H1 (cell line): ENCODE measurements around the gene BCL2L11. TPM values are rescaled to one million over a fixed set of nuclear protein-coding genes. Genes with fewer than 3 reads are reported as not detected.

Experiments used
- ATF3 ChIP-seq: IDR thresholded peaks from 2 replicates; pipeline ENCODE4 v1.6.1; 2011; ENCODE audit warnings: low read depth, mild to moderate bottlenecking, low read length; ENCODE audit not compliant: insufficient read depth
- HDAC6 ChIP-seq: IDR thresholded peaks from one replicate; pipeline ENCODE4 v1.7.1; 2012; ENCODE audit warnings: low read depth, mild to moderate bottlenecking, inconsistent platforms, low read length, moderate library complexity
- JUN ChIP-seq: IDR thresholded peaks from 2 replicates; pipeline ENCODE4 v1.6.1; 2011; ENCODE audit warnings: low read depth, mild to moderate bottlenecking, improper control_type of control experiment, low read length
- SAP30 ChIP-seq: fragments of 300-600 bp; sonication (generic); IDR thresholded peaks from 2 replicates; pipeline ENCODE4 v1.7.1; 2012; ENCODE audit warnings: low read length, moderate library complexity, mild to moderate bottlenecking, inconsistent platforms; ENCODE audit not compliant: insufficient read depth, insufficient replicate concordance
- SP4 ChIP-seq: IDR thresholded peaks from 2 replicates; pipeline ENCODE4 v1.6.1; 2012; ENCODE audit warnings: low read length, inconsistent platforms
- polyA plus RNA-seq, 7 experiments: library from polyadenylated mRNA; depleted of rRNA in 3 of 7; stranded (reverse) in 5 of 7; unstranded in 2 of 7; fragments of >200 nt in 5 of 7; fragments of 200-250 nt in 2 of 7; gene quantifications; 1 replicate in 5 of 7; 2 replicates in 1 of 7; 4 replicates in 1 of 7; pipeline versions ENCODE4 v1.2.1 to v1.2.3, GENCODE V29; 2011 to 2013; ENCODE audit warnings: missing spikeins in 2 of 7, mixed read lengths in 2 of 7
- total RNA-seq: library from RNA; stranded (reverse); fragmentation: NEBNext Ultra II Directional; extraction: Animal tissue kit (Norgen Biotek cat#: 25700); gene quantifications from 2 replicates; pipeline ENCODE4 v1.2.1, GENCODE V29; 2021
- TF ChIP-seq, protein P1 (sequence below), 3 experiments: IDR thresholded peaks; 1 replicate in 2 of 3; 2 replicates in 1 of 3; pipeline versions ENCODE4 v1.5.1 to v1.6.1; 2011; ENCODE audit warnings: low read length in 3 of 3, mild to moderate bottlenecking in 3 of 3, inconsistent platforms in 2 of 3, low read depth in 1 of 3, moderate library complexity in 1 of 3; ENCODE audit not compliant: insufficient read depth in 1 of 3; ENCODE audit errors: control extremely low read depth in 1 of 3
- TF ChIP-seq, protein P2 (sequence below): fragments of 300-600 bp; sonication (generic); IDR thresholded peaks from 2 replicates; pipeline ENCODE4 v1.7.1; 2012; ENCODE audit warnings: low read length, moderate library complexity, mild to moderate bottlenecking, inconsistent platforms; ENCODE audit not compliant: insufficient replicate concordance

Gene BCL2L11
- total and polyA plus RNA-seq, 2 of the 8 experiments (the other 6 are each of a cell fraction or from before 2014, with no cell fraction given), result 7.5 to 22.9 TPM

DNA sequence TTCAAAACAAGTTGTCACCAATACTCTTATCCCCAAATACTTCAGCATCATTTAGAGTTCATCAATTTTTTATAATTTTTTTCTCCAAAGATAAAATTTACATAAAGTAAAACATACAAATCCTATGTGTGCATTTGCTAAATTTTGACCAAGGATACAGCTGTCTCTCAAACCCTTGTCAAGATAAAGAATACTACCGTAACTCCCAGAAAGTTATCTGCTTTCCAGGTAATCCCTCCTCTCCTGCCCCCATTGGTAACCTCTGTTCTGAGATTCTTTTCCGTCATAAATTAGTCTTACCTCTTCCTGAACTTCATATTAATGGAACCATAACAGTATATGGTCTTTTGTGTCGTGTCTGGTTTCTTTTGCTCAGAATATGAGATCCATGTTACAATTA lies 49.2 kb downstream of the BCL2L11 start (continued):
- TF ChIP-seq, protein P1, sequence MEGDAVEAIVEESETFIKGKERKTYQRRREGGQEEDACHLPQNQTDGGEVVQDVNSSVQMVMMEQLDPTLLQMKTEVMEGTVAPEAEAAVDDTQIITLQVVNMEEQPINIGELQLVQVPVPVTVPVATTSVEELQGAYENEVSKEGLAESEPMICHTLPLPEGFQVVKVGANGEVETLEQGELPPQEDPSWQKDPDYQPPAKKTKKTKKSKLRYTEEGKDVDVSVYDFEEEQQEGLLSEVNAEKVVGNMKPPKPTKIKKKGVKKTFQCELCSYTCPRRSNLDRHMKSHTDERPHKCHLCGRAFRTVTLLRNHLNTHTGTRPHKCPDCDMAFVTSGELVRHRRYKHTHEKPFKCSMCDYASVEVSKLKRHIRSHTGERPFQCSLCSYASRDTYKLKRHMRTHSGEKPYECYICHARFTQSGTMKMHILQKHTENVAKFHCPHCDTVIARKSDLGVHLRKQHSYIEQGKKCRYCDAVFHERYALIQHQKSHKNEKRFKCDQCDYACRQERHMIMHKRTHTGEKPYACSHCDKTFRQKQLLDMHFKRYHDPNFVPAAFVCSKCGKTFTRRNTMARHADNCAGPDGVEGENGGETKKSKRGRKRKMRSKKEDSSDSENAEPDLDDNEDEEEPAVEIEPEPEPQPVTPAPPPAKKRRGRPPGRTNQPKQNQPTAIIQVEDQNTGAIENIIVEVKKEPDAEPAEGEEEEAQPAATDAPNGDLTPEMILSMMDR (IDR thresholded peaks at IDR 0.05; ENCODE audit: control extremely low read depth in 1 of 3, insufficient read depth in 1 of 3, low read depth in 1 of 3, low read length in 3 of 3), result no peak
- TF ChIP-seq SP4, result no peak
- no peak for TF ChIP-seq ATF3
- no peak for TF ChIP-seq JUN
- TF ChIP-seq, protein P2, sequence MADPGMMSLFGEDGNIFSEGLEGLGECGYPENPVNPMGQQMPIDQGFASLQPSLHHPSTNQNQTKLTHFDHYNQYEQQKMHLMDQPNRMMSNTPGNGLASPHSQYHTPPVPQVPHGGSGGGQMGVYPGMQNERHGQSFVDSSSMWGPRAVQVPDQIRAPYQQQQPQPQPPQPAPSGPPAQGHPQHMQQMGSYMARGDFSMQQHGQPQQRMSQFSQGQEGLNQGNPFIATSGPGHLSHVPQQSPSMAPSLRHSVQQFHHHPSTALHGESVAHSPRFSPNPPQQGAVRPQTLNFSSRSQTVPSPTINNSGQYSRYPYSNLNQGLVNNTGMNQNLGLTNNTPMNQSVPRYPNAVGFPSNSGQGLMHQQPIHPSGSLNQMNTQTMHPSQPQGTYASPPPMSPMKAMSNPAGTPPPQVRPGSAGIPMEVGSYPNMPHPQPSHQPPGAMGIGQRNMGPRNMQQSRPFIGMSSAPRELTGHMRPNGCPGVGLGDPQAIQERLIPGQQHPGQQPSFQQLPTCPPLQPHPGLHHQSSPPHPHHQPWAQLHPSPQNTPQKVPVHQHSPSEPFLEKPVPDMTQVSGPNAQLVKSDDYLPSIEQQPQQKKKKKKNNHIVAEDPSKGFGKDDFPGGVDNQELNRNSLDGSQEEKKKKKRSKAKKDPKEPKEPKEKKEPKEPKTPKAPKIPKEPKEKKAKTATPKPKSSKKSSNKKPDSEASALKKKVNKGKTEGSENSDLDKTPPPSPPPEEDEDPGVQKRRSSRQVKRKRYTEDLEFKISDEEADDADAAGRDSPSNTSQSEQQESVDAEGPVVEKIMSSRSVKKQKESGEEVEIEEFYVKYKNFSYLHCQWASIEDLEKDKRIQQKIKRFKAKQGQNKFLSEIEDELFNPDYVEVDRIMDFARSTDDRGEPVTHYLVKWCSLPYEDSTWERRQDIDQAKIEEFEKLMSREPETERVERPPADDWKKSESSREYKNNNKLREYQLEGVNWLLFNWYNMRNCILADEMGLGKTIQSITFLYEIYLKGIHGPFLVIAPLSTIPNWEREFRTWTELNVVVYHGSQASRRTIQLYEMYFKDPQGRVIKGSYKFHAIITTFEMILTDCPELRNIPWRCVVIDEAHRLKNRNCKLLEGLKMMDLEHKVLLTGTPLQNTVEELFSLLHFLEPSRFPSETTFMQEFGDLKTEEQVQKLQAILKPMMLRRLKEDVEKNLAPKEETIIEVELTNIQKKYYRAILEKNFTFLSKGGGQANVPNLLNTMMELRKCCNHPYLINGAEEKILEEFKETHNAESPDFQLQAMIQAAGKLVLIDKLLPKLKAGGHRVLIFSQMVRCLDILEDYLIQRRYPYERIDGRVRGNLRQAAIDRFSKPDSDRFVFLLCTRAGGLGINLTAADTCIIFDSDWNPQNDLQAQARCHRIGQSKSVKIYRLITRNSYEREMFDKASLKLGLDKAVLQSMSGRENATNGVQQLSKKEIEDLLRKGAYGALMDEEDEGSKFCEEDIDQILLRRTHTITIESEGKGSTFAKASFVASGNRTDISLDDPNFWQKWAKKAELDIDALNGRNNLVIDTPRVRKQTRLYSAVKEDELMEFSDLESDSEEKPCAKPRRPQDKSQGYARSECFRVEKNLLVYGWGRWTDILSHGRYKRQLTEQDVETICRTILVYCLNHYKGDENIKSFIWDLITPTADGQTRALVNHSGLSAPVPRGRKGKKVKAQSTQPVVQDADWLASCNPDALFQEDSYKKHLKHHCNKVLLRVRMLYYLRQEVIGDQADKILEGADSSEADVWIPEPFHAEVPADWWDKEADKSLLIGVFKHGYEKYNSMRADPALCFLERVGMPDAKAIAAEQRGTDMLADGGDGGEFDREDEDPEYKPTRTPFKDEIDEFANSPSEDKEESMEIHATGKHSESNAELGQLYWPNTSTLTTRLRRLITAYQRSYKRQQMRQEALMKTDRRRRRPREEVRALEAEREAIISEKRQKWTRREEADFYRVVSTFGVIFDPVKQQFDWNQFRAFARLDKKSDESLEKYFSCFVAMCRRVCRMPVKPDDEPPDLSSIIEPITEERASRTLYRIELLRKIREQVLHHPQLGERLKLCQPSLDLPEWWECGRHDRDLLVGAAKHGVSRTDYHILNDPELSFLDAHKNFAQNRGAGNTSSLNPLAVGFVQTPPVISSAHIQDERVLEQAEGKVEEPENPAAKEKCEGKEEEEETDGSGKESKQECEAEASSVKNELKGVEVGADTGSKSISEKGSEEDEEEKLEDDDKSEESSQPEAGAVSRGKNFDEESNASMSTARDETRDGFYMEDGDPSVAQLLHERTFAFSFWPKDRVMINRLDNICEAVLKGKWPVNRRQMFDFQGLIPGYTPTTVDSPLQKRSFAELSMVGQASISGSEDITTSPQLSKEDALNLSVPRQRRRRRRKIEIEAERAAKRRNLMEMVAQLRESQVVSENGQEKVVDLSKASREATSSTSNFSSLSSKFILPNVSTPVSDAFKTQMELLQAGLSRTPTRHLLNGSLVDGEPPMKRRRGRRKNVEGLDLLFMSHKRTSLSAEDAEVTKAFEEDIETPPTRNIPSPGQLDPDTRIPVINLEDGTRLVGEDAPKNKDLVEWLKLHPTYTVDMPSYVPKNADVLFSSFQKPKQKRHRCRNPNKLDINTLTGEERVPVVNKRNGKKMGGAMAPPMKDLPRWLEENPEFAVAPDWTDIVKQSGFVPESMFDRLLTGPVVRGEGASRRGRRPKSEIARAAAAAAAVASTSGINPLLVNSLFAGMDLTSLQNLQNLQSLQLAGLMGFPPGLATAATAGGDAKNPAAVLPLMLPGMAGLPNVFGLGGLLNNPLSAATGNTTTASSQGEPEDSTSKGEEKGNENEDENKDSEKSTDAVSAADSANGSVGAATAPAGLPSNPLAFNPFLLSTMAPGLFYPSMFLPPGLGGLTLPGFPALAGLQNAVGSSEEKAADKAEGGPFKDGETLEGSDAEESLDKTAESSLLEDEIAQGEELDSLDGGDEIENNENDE, result no peak
- no peak for TF ChIP-seq HDAC6
- no peak for TF ChIP-seq SAP30
